Measurements from ENCODE around the gene THRA. TPM values are rescaled to one million over a fixed set of nuclear protein-coding genes. Genes with fewer than 3 reads are reported as not detected.
A peak's percentile ranks its signal among the peaks of the same experiment; 100 is the strongest.

Gene THRA
- total RNA-seq, 1 experiment from 2014 or later, result 10.1 TPM

- H3K4me1 Mint-ChIP-seq, result peaks cover 50 to 79% of the 10 kb centered on the region in 2 experiments
Measured at GRCh38 chr17:40063187-40063771, 514 bp downstream of the THRA start.

More at GRCh38 chr17:40063187-40063771, 514 bp downstream of the THRA start:
- Histone ChIP-seq H4K20me1 (ENCODE audit: control insufficient read depth, insufficient read depth, insufficient read length) (peaks cover 1% of the 10 kb centered on the region), H3K27me3 (ENCODE audit: insufficient read depth, low read length) (peaks cover 2% of the 10 kb centered on the region; the same call in 1 of the 2 replicates), H3K4me1 (ENCODE audit: insufficient read depth, low read length) (peaks cover 14% of the 10 kb centered on the region), H2BK120ac (ENCODE audit: low read depth, low read length, poor library complexity, severe bottlenecking) (no peak overlapping the region), H2BK5ac (ENCODE audit: insufficient read length, low read length) (no peak overlapping the region), H2BK15ac (ENCODE audit: low read depth, low read length) (no peak overlapping the region), H3K9ac (ENCODE audit: extremely low read depth, insufficient read length, low read length) (no peak overlapping the region), H2BK20ac (ENCODE audit: low read depth, low read length, poor library complexity, severe bottlenecking) (no peak overlapping the region), H3K14ac (ENCODE audit: insufficient read depth, low read length) (peak overlapping the region; percentile 91; the same call in 1 of the 2 replicates), H2AFZ (ENCODE audit: low read length) (no peak overlapping the region), H3K23me2 (ENCODE audit: insufficient read length, low read depth, low read length, poor library complexity, severe bottlenecking) (peaks cover 9% of the 10 kb centered on the region), H4K5ac (ENCODE audit: insufficient read length, low read depth, low read length) (no peak overlapping the region), H3K79me1 (ENCODE audit: insufficient read depth, low read depth, low read length, poor library complexity, severe bottlenecking) (no peaks in the 10 kb centered on the region), H2BK12ac (ENCODE audit: insufficient read length, low read depth, low read length) (no peak overlapping the region), H3K79me2 (ENCODE audit: insufficient read depth, low read length) (no peaks in the 10 kb centered on the region), H3K18ac (ENCODE audit: insufficient read length, low read depth, low read length) (peak overlapping the region; percentile 76), H3K23ac (ENCODE audit: insufficient read length, low read depth, low read length) (no peak overlapping the region), H3T11ph (ENCODE audit: low read length) (no peak overlapping the region), H3K27ac (ENCODE audit: insufficient read length, low read depth, low read length) (no peak overlapping the region), H3K4me2 (ENCODE audit: insufficient read depth, insufficient read length, low read length) (peak overlapping the region; percentile 69), H4K8ac (replicated peaks; ENCODE audit: insufficient read length, low read depth, low read length) (no peak overlapping the region), H3K56ac (ENCODE audit: insufficient read length, low read depth, low read length) (no peak overlapping the region), H4K91ac (ENCODE audit: insufficient read length, low read depth, low read length) (no peak overlapping the region), H3K9me3 (ENCODE audit: control insufficient read depth, low read depth, low read length) (no peaks in the 10 kb centered on the region), H2AK5ac (ENCODE audit: insufficient read length, low read length) (no peak overlapping the region), H3K4ac (ENCODE audit: low read depth, low read length) (no peak overlapping the region)
- peak overlapping the region; percentile 77 to 91 for H3K4me3 Mint-ChIP-seq
- H3K36me3 Mint-ChIP-seq (ENCODE audit: insufficient read depth in 1 of 3, low read depth in 3 of 3), result no peaks in the 10 kb centered on the region; a peak in 1 of 7 replicates
- peak overlapping the region in 2 of 3 experiments; percentile 82 to 85; a peak in 3 of 7 replicates for H3K27ac Mint-ChIP-seq
- DNase-seq, result peak; percentile 83
- WGBS (ENCODE audit: extremely low coverage, insufficient read length, low lambda C conversion rate), result no CpG with 5 or more reads among the region's 42 CpGs
- no peaks in the 10 kb centered on the region; a peak in 1 of 5 replicates for H3K9me3 Mint-ChIP-seq
- peaks cover 37% of the 10 kb centered on the region for H3K27me3 Mint-ChIP-seq (ENCODE audit: low read depth)
- TF ChIP-seq CTCF (conservative IDR thresholded peaks at IDR 0.05), result no peak
